ENCODE results near the gene CPNE9. TPM values are rescaled to one million over a fixed set of nuclear protein-coding genes. Genes with fewer than 3 reads are reported as not detected.
A peak's percentile ranks its signal among the peaks of the same experiment; 100 is the strongest.

CPNE9 gene
- total and polyA plus RNA-seq, 2 experiments from 2014 or later = 7.0 to 8.8 TPM

GRCh38 chr3:9732740-9733115, 29.1 kb downstream of the CPNE9 start:
- 0 out of 2 replicates have a peak, but pooled peaks cover 8% of the 10 kb centered on the region for H3F3A ChIP-seq (replicated peaks; ENCODE audit: low read depth)

GRCh38 chr3:9736831-9737230, 33.2 kb downstream of the CPNE9 start:
- no peak for DNase-seq (ENCODE audit: low spot score)
- H3K9me3 Mint-ChIP-seq = no peaks in the 10 kb centered on the region
- peaks cover 46% of the 10 kb centered on the region for H3K79me2 ChIP-seq (replicated peaks; ENCODE audit: insufficient read depth)
- H2AFZ ChIP-seq = no peak overlapping the region
- peaks cover 71% of the 10 kb centered on the region for H3K36me3 Mint-ChIP-seq (ENCODE audit: low read depth)
- H3K27me3 Mint-ChIP-seq (ENCODE audit: insufficient read depth, low read depth, poor library complexity) = no peaks in the 10 kb centered on the region
- TF ChIP-seq JUNB (IDR thresholded peaks at IDR 0.05; ENCODE audit: unreplicated experiment) (no peak), CTCF (conservative IDR thresholded peaks at IDR 0.05; ENCODE audit: low read depth in 2 of 2) (no peak), EZH2 (IDR thresholded peaks at IDR 0.05; ENCODE audit: low read depth, unreplicated experiment) (no peak)
- no peak overlapping the region for H3K27ac ChIP-seq (ENCODE audit: low read depth)
- no peak overlapping the region for H3K4me2 ChIP-seq
- H3K4me3 Mint-ChIP-seq = no peak overlapping the region
- H3K27me3 ChIP-seq (ENCODE audit: insufficient read depth) = no peaks in the 10 kb centered on the region
- peaks cover 34% of the 10 kb centered on the region for H4K20me1 ChIP-seq (replicated peaks; ENCODE audit: insufficient read depth)
- no peak overlapping the region for H3K27ac Mint-ChIP-seq
- no peaks in the 10 kb centered on the region for H3K9me2 ChIP-seq (ENCODE audit: insufficient read depth)
- no peaks in the 10 kb centered on the region; the same call in 1 of the 2 replicates for H3F3A ChIP-seq (replicated peaks; ENCODE audit: low read depth)
- H3K36me3 ChIP-seq (ENCODE audit: insufficient read depth) = peaks cover 48% of the 10 kb centered on the region
- H3K4me3 ChIP-seq = no peak overlapping the region
- no peak for ATAC-seq
- peaks cover 5% of the 10 kb centered on the region for H3K4me1 Mint-ChIP-seq
- peaks cover 9% of the 10 kb centered on the region; the same call in 1 of the 2 replicates for H3K4me1 ChIP-seq (ENCODE audit: insufficient read depth)

More at GRCh38 chr3:9732740-9733115, 29.1 kb downstream of the CPNE9 start:
- Mint-ChIP-seq H3K9me3 (no peaks in the 10 kb centered on the region), H3K4me3 (peak overlapping the region; percentile 81), H3K4me1 (peaks cover 16% of the 10 kb centered on the region), H3K27ac (peak overlapping the region; percentile 72), H3K27me3 (ENCODE audit: insufficient read depth, low read depth, poor library complexity) (peaks cover 4% of the 10 kb centered on the region), H3K36me3 (ENCODE audit: low read depth) (peaks cover 34% of the 10 kb centered on the region)
- H3K9me2 ChIP-seq (ENCODE audit: insufficient read depth) = no peaks in the 10 kb centered on the region
- no peak for TF ChIP-seq NANOG (IDR thresholded peaks at IDR 0.05; ENCODE audit: borderline replicate concordance)
- no peak for TF ChIP-seq JUNB (IDR thresholded peaks at IDR 0.05; ENCODE audit: unreplicated experiment)
- 0 out of 4 replicates have a peak, but pooled peaks of 1 of the 2 experiments have one; percentile 5 for TF ChIP-seq CTCF (conservative IDR thresholded peaks at IDR 0.05; ENCODE audit: low read depth in 2 of 2)
- H2AFZ ChIP-seq = no peak overlapping the region
- DNase-seq (ENCODE audit: low spot score) = peak; percentile 35
- H3K4me1 ChIP-seq (ENCODE audit: insufficient read depth) = peaks cover 16% of the 10 kb centered on the region
- peak overlapping the region; percentile 91 for H3K4me3 ChIP-seq
- H4K20me1 ChIP-seq (replicated peaks; ENCODE audit: insufficient read depth) = peaks cover 25% of the 10 kb centered on the region
- peaks cover 47% of the 10 kb centered on the region for H3K79me2 ChIP-seq (replicated peaks; ENCODE audit: insufficient read depth)
- H3K27me3 ChIP-seq (ENCODE audit: insufficient read depth) = no peaks in the 10 kb centered on the region
- H3K27ac ChIP-seq (ENCODE audit: low read depth) = no peak overlapping the region
- peaks cover 21% of the 10 kb centered on the region for H3K36me3 ChIP-seq (ENCODE audit: insufficient read depth)
- ATAC-seq = no peak
- peak overlapping the region; percentile 98 for H3K4me2 ChIP-seq

GRCh38 chr3:9739181-9739580, 35.5 kb downstream of the CPNE9 start:
- Mint-ChIP-seq H3K27ac (no peak overlapping the region), H3K4me3 (no peak overlapping the region; the same call in 2 of the 3 replicates), H3K27me3 (ENCODE audit: insufficient read depth, low read depth, poor library complexity) (peaks cover 3% of the 10 kb centered on the region), H3K36me3 (ENCODE audit: low read depth) (peaks cover 85% of the 10 kb centered on the region), H3K4me1 (no peaks in the 10 kb centered on the region), H3K9me3 (no peaks in the 10 kb centered on the region)
- TF ChIP-seq ZNF114 (CRISPR knock-in tag; IDR thresholded peaks at IDR 0.05) (no peak), STAT1 (IDR thresholded peaks at IDR 0.05; ENCODE audit: unreplicated experiment) (no peak), JUNB (IDR thresholded peaks at IDR 0.05; ENCODE audit: unreplicated experiment) (no peak), EZH2phosphoT487 (IDR thresholded peaks at IDR 0.05; ENCODE audit: unreplicated experiment) (no peak), NANOG (IDR thresholded peaks at IDR 0.05; ENCODE audit: borderline replicate concordance) (no peak), ETS1 (IDR thresholded peaks at IDR 0.05) (no peak), EZH2 (IDR thresholded peaks at IDR 0.05; ENCODE audit: low read depth, unreplicated experiment) (no peak), ZNF331 (CRISPR knock-in tag; IDR thresholded peaks at IDR 0.05; ENCODE audit: low read depth) (no peak)
- TF ChIP-seq, protein P1, sequence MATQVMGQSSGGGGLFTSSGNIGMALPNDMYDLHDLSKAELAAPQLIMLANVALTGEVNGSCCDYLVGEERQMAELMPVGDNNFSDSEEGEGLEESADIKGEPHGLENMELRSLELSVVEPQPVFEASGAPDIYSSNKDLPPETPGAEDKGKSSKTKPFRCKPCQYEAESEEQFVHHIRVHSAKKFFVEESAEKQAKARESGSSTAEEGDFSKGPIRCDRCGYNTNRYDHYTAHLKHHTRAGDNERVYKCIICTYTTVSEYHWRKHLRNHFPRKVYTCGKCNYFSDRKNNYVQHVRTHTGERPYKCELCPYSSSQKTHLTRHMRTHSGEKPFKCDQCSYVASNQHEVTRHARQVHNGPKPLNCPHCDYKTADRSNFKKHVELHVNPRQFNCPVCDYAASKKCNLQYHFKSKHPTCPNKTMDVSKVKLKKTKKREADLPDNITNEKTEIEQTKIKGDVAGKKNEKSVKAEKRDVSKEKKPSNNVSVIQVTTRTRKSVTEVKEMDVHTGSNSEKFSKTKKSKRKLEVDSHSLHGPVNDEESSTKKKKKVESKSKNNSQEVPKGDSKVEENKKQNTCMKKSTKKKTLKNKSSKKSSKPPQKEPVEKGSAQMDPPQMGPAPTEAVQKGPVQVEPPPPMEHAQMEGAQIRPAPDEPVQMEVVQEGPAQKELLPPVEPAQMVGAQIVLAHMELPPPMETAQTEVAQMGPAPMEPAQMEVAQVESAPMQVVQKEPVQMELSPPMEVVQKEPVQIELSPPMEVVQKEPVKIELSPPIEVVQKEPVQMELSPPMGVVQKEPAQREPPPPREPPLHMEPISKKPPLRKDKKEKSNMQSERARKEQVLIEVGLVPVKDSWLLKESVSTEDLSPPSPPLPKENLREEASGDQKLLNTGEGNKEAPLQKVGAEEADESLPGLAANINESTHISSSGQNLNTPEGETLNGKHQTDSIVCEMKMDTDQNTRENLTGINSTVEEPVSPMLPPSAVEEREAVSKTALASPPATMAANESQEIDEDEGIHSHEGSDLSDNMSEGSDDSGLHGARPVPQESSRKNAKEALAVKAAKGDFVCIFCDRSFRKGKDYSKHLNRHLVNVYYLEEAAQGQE (IDR thresholded peaks at IDR 0.05; ENCODE audit: unreplicated experiment) = no peak
- Histone ChIP-seq H3K27ac (ENCODE audit: low read depth) (no peak overlapping the region), H2AFZ (no peak overlapping the region), H4K20me1 (replicated peaks; ENCODE audit: insufficient read depth) (peaks cover 20% of the 10 kb centered on the region), H3K4me3 (no peak overlapping the region), H3K4me2 (no peak overlapping the region), H3K36me3 (ENCODE audit: insufficient read depth) (peaks cover 57% of the 10 kb centered on the region), H3K27me3 (ENCODE audit: insufficient read depth) (no peaks in the 10 kb centered on the region), H3K79me2 (replicated peaks; ENCODE audit: insufficient read depth) (peaks cover 23% of the 10 kb centered on the region), H3F3A (replicated peaks; ENCODE audit: low read depth) (no peaks in the 10 kb centered on the region; the same call in 1 of the 2 replicates), H3K4me1 (ENCODE audit: insufficient read depth) (no peaks in the 10 kb centered on the region), H3K9me2 (ENCODE audit: insufficient read depth) (no peaks in the 10 kb centered on the region)
- DNase-seq (ENCODE audit: low spot score) (no peak), ATAC-seq (no peak)
